ENCODE results near the gene AXL. TPM values are rescaled to one million over a fixed set of nuclear protein-coding genes. Genes with fewer than 3 reads are reported as not detected.

The AXL gene
- total RNA-seq, 1 donor from 2014 or later, result 0.70 TPM

- Mint-ChIP-seq H3K9me3 (no peaks in the 10 kb centered on the region), H3K4me1 (peaks cover 36% of the 10 kb centered on the region), H3K27ac (no peak overlapping the region), H3K36me3 (ENCODE audit: low read depth) (peaks cover 76% of the 10 kb centered on the region), H3K4me3 (no peak overlapping the region), H3K27me3 (no peaks in the 10 kb centered on the region)
- intact Hi-C loops (cut with micrococcal nuclease), result no loop called here
- no peak for DNase-seq
Observed at GRCh38 chr19:41294393-41294792, 75.4 kb downstream of the AXL start.

- Mint-ChIP-seq H3K27ac (peak overlapping the region; percentile 59), H3K9me3 (no peaks in the 10 kb centered on the region), H3K4me1 (peaks cover 47% of the 10 kb centered on the region), H3K4me3 (no peak overlapping the region), H3K36me3 (ENCODE audit: low read depth) (peaks cover 82% of the 10 kb centered on the region), H3K27me3 (no peaks in the 10 kb centered on the region)
- DNase-seq, result no peak
- intact Hi-C loops (cut with micrococcal nuclease), result no loop called here
Observed at GRCh38 chr19:41295499-41295898, 76.5 kb downstream of the AXL start.

GRCh38 chr19:41296433-41296871 lies 77.4 kb downstream of the AXL start:
- peaks cover 55% of the 10 kb centered on the region for H3K4me1 Mint-ChIP-seq
- no peaks in the 10 kb centered on the region for H3K27me3 Mint-ChIP-seq
- no peak for DNase-seq
- intact Hi-C loops (cut with micrococcal nuclease), result loop anchor here (2.0 kb wide), 1 partner anchor 14 kb away; the partner anchor contains the start of gene CCDC97
- H3K9me3 Mint-ChIP-seq, result no peaks in the 10 kb centered on the region
- H3K4me3 Mint-ChIP-seq, result peak overlapping the region; percentile 22
- peak overlapping the region; percentile 77 for H3K27ac Mint-ChIP-seq
- H3K36me3 Mint-ChIP-seq (ENCODE audit: low read depth), result peaks cover 86% of the 10 kb centered on the region

GRCh38 chr19:41297628-41298347 lies 78.8 kb downstream of the AXL start:
- no peak for DNase-seq
- H3K27me3 Mint-ChIP-seq, result no peaks in the 10 kb centered on the region

GRCh38 chr19:41298348-41298964 lies 79.4 kb downstream of the AXL start:
- peaks cover 86% of the 10 kb centered on the region for H3K36me3 Mint-ChIP-seq (ENCODE audit: low read depth)
- peak overlapping the region; percentile 77 for H3K27ac Mint-ChIP-seq
- intact Hi-C loops (cut with micrococcal nuclease), result no loop called here
- no peaks in the 10 kb centered on the region for H3K9me3 Mint-ChIP-seq
- H3K4me1 Mint-ChIP-seq, result peaks cover 69% of the 10 kb centered on the region
- H3K4me3 Mint-ChIP-seq, result no peak overlapping the region
- peak; percentile 79 for DNase-seq
- H3K27me3 Mint-ChIP-seq, result no peaks in the 10 kb centered on the region

More at GRCh38 chr19:41297628-41298347, 78.8 kb downstream of the AXL start:
- Mint-ChIP-seq H3K4me1 (peaks cover 64% of the 10 kb centered on the region), H3K36me3 (ENCODE audit: low read depth) (peaks cover 86% of the 10 kb centered on the region), H3K9me3 (no peaks in the 10 kb centered on the region), H3K27ac (peak overlapping the region; percentile 77), H3K4me3 (no peak overlapping the region)
- intact Hi-C loops (cut with micrococcal nuclease), result loop anchor here (2.0 kb wide), 1 partner anchor 13 kb away; the partner anchor contains the start of gene CCDC97

GRCh38 chr19:41299046-41299754 lies 80.2 kb downstream of the AXL start:
- Mint-ChIP-seq H3K4me1 (peaks cover 76% of the 10 kb centered on the region), H3K36me3 (ENCODE audit: low read depth) (peaks cover 88% of the 10 kb centered on the region), H3K27ac (peak overlapping the region; percentile 67), H3K27me3 (no peaks in the 10 kb centered on the region), H3K9me3 (no peaks in the 10 kb centered on the region), H3K4me3 (no peak overlapping the region)
- DNase-seq, result no peak
- intact Hi-C loops (cut with micrococcal nuclease), result no loop called here

GRCh38 chr19:41299755-41300089 lies 80.7 kb downstream of the AXL start:
- peaks cover 88% of the 10 kb centered on the region for H3K36me3 Mint-ChIP-seq (ENCODE audit: low read depth)
- no peak overlapping the region for H3K4me3 Mint-ChIP-seq
- peaks cover 78% of the 10 kb centered on the region for H3K4me1 Mint-ChIP-seq
- DNase-seq, result peak; percentile 70
- peak overlapping the region; percentile 67 for H3K27ac Mint-ChIP-seq
- no peaks in the 10 kb centered on the region for H3K9me3 Mint-ChIP-seq
- no peaks in the 10 kb centered on the region for H3K27me3 Mint-ChIP-seq
- intact Hi-C loops (cut with micrococcal nuclease), result no loop called here

- intact Hi-C loops (cut with micrococcal nuclease), result no loop called here
- Mint-ChIP-seq H3K27ac (peak overlapping the region; percentile 67), H3K4me3 (no peak overlapping the region), H3K4me1 (peaks cover 86% of the 10 kb centered on the region), H3K36me3 (ENCODE audit: low read depth) (peaks cover 88% of the 10 kb centered on the region), H3K27me3 (no peaks in the 10 kb centered on the region), H3K9me3 (no peaks in the 10 kb centered on the region)
- no peak for DNase-seq
Observed at GRCh38 chr19:41300555-41300954, 81.5 kb downstream of the AXL start.

GRCh38 chr19:41302624-41303351 lies 83.8 kb downstream of the AXL start:
- Mint-ChIP-seq H3K4me3 (peak overlapping the region; percentile 78), H3K4me1 (peaks cover 88% of the 10 kb centered on the region), H3K9me3 (no peaks in the 10 kb centered on the region), H3K27me3 (no peaks in the 10 kb centered on the region), H3K27ac (peak overlapping the region; percentile 95), H3K36me3 (ENCODE audit: low read depth) (peaks cover 87% of the 10 kb centered on the region)
- intact Hi-C loops (cut with micrococcal nuclease), result no loop called here
- peak; percentile 88 for DNase-seq

GRCh38 chr19:41303954-41304353 lies 84.9 kb downstream of the AXL start:
- Mint-ChIP-seq H3K27ac (peak overlapping the region; percentile 88), H3K9me3 (no peaks in the 10 kb centered on the region), H3K4me1 (peaks cover 90% of the 10 kb centered on the region), H3K36me3 (ENCODE audit: low read depth) (peaks cover 80% of the 10 kb centered on the region), H3K27me3 (no peaks in the 10 kb centered on the region), H3K4me3 (peak overlapping the region; percentile 78)
- DNase-seq, result peak; percentile 64
- intact Hi-C loops (cut with micrococcal nuclease), result no loop called here

- intact Hi-C loops (cut with micrococcal nuclease), result no loop called here
- Mint-ChIP-seq H3K27ac (peak overlapping the region; percentile 98), H3K27me3 (no peaks in the 10 kb centered on the region), H3K4me3 (peak overlapping the region; percentile 38), H3K9me3 (no peaks in the 10 kb centered on the region), H3K4me1 (peaks cover 86% of the 10 kb centered on the region), H3K36me3 (ENCODE audit: low read depth) (peaks cover 70% of the 10 kb centered on the region)
- no peak for DNase-seq
Observed at GRCh38 chr19:41304706-41305483, 85.9 kb downstream of the AXL start.

- H3K36me3 Mint-ChIP-seq (ENCODE audit: low read depth), result peaks cover 62% of the 10 kb centered on the region
- intact Hi-C loops (cut with micrococcal nuclease), result no loop called here
- no peaks in the 10 kb centered on the region for H3K27me3 Mint-ChIP-seq
- peaks cover 84% of the 10 kb centered on the region for H3K4me1 Mint-ChIP-seq
- H3K27ac Mint-ChIP-seq, result peak overlapping the region; percentile 98
- H3K4me3 Mint-ChIP-seq, result peak overlapping the region; percentile 67
- DNase-seq, result peak; percentile 69
- H3K9me3 Mint-ChIP-seq, result no peaks in the 10 kb centered on the region
Observed at GRCh38 chr19:41305927-41306793, 87.1 kb downstream of the AXL start.
